ENCODE measurements around the gene TUFT1. TPM values are rescaled to one million over a fixed set of nuclear protein-coding genes. Genes with fewer than 3 reads are reported as not detected.
"Not testable (repeated sequence)": the region's sequence is repeated elsewhere in the genome, so short reads cannot be mapped to it uniquely, and the experiment has no call there.

The TUFT1 gene
- total RNA-seq, 4 donors from 2014 or later: 83.4 to 121 (median 91.5) TPM

DNA sequence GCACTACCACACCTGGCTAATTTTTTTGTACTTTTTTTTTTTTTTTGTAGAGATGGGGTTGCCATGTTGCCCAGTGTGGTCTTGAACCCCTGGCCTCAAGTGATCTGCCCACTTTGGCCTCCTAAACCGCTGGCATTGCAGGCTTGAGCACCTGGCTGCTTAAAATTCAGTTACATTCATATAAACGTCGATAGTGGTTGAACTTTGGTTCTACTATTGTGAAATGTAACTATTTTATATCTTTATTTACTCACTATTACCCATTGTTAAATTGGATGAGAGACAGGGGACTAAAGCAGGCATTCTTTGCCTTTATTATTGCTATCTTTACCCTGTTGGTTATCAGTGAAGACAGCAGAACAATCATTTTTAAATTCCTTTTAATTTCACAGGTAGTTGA, 77.9 kb downstream of the TUFT1 start:
- Histone ChIP-seq H3K4me1 (peaks cover 69% of the 10 kb centered on the region), H3K4me3 (no peak overlapping the region), H3K9me3 (no peaks in the 10 kb centered on the region), H3K27me3 (no peaks in the 10 kb centered on the region), H3K36me3 (no peaks in the 10 kb centered on the region), H3K27ac (no peak overlapping the region)
- 82% methylated on average over 3 of the region's 3 CpGs for WGBS
- TF ChIP-seq EP300 (IDR thresholded peaks at IDR 0.05) (no peak), POLR2A (IDR thresholded peaks at IDR 0.05) (no peak), POLR2AphosphoS5 (IDR thresholded peaks at IDR 0.05) (no peak)
- TF ChIP-seq, protein P1, sequence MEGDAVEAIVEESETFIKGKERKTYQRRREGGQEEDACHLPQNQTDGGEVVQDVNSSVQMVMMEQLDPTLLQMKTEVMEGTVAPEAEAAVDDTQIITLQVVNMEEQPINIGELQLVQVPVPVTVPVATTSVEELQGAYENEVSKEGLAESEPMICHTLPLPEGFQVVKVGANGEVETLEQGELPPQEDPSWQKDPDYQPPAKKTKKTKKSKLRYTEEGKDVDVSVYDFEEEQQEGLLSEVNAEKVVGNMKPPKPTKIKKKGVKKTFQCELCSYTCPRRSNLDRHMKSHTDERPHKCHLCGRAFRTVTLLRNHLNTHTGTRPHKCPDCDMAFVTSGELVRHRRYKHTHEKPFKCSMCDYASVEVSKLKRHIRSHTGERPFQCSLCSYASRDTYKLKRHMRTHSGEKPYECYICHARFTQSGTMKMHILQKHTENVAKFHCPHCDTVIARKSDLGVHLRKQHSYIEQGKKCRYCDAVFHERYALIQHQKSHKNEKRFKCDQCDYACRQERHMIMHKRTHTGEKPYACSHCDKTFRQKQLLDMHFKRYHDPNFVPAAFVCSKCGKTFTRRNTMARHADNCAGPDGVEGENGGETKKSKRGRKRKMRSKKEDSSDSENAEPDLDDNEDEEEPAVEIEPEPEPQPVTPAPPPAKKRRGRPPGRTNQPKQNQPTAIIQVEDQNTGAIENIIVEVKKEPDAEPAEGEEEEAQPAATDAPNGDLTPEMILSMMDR (IDR thresholded peaks at IDR 0.05): no peak
- no peak for DNase-seq (ENCODE audit: low spot score in 2 of 2)

DNA sequence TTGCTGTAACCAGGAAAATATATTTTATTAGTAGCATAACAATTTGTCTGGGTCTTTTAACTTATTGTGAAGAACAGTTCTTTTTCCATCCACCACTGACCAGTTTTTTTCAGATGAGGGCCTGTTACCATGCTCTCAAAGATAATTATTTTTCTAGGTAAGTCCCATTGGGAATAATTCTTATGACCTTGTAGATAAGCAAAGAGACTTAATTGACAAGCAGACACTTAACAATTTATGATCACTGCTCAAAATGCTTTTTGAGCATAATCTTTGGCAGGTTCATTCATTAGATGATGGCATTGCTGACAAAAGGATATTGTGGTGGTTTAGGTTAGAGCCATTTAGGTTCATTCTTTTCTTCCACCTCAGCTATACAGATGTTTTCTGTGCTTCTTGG, 78.4 kb downstream of the TUFT1 start:
- Histone ChIP-seq H3K4me3 (no peak overlapping the region), H3K27ac (no peak overlapping the region), H3K27me3 (no peaks in the 10 kb centered on the region), H3K9me3 (no peaks in the 10 kb centered on the region), H3K4me1 (peaks cover 64% of the 10 kb centered on the region), H3K36me3 (no peaks in the 10 kb centered on the region)
- no peak for DNase-seq (ENCODE audit: low spot score in 2 of 2)
- no peak for TF ChIP-seq POLR2AphosphoS5 (IDR thresholded peaks at IDR 0.05)
- no peak for TF ChIP-seq EP300 (IDR thresholded peaks at IDR 0.05)
- TF ChIP-seq, protein P1 (IDR thresholded peaks at IDR 0.05): no peak
- no peak for TF ChIP-seq POLR2A (IDR thresholded peaks at IDR 0.05)

DNA sequence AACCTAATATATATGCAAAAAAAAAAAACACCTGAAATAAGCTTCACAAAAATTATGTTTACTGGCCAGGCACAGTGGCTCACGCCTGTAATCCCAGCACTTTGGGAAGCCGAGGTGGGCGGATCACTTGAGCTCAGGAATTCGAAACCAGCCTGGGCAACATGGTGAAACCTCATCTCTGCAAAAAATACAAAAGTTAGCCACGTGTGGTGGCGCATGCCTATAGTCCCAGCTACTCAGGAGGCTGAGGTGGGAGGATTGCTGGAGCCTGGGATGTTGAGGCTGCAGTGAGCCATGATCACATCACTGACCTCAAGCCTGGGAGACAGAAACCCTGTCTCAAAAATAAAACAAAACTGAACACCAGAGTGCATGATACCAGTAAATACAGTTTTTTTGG, 78.9 kb downstream of the TUFT1 start:
- Histone ChIP-seq H3K4me1 (peaks cover 59% of the 10 kb centered on the region), H3K27ac (peak overlapping the region; percentile 49)
- H3K36me3 ChIP-seq; H3K9me3 ChIP-seq; DNase-seq (ENCODE audit: low spot score in 2 of 2); H3K4me3 ChIP-seq; H3K27me3 ChIP-seq: not testable (repeated sequence)
- 79% methylated on average over 6 of the region's 6 CpGs for WGBS

DNA sequence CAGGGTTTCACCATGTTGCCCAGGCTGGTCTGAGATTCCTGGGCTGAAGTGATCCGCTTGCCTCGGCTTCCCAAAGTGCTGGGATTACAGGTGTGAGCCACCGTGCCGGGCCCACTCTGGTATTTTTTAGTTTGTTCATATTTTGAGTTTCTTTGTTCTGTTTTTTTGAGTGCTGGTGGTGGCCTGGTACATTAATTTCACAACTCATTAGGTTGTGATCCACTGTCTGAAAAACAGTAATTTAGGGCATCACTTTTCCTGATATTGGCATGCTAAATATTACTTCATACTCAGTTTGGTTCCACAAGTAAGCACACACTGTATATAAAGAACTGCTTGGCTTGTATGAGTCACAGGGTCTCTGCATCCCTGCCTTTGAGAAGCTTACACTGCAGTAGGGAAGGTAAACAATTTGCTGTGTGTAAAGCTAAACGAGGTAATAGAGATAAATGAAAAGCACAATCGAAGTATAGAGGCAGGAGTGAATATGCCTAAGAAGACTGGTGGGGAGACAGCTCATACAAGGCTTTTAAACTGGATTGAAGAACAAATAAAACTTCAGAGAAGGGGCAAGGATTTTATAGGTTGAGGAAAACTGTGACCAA, 79.5 kb downstream of the TUFT1 start:
- 82% methylated on average over 6 of the region's 6 CpGs for WGBS
- TF ChIP-seq EP300 (IDR thresholded peaks at IDR 0.05) (no peak), POLR2A (IDR thresholded peaks at IDR 0.05) (no peak), POLR2AphosphoS5 (IDR thresholded peaks at IDR 0.05) (no peak)
- TF ChIP-seq, protein P1 (IDR thresholded peaks at IDR 0.05): no peak
- DNase-seq (ENCODE audit: low spot score in 2 of 2): no peak
- Histone ChIP-seq H3K9me3 (no peaks in the 10 kb centered on the region), H3K36me3 (no peaks in the 10 kb centered on the region), H3K4me3 (no peak overlapping the region), H3K27me3 (no peaks in the 10 kb centered on the region), H3K27ac (peak overlapping the region; percentile 49), H3K4me1 (peaks cover 55% of the 10 kb centered on the region)

DNA sequence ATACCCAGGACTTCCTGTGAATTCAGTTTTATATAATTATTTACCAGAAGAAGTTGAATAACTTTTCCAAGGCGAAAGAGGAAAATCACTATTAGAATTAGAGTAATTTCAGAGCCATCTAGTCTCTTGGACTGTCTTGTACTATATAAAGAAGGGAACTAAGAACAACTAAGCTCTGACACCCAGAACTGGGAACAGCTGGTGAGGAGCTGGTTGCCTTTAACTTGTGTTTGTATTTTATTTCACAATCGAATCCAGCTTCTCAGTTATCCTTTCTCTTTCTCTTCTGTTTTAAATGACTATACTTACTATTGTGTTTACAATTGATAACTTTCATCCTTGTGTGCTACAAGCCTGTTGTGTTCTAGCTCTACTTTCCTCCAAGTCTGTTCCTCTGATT, 80.2 kb downstream of the TUFT1 start:
- Histone ChIP-seq H3K4me3 (no peak overlapping the region), H3K27ac (peak overlapping the region; percentile 62), H3K27me3 (no peaks in the 10 kb centered on the region), H3K4me1 (peaks cover 52% of the 10 kb centered on the region), H3K9me3 (no peaks in the 10 kb centered on the region), H3K36me3 (no peaks in the 10 kb centered on the region)
- TF ChIP-seq POLR2A (IDR thresholded peaks at IDR 0.05): no peak
- TF ChIP-seq EP300 (IDR thresholded peaks at IDR 0.05): no peak
- TF ChIP-seq, protein P1 (IDR thresholded peaks at IDR 0.05): no peak
- no peak for TF ChIP-seq POLR2AphosphoS5 (IDR thresholded peaks at IDR 0.05)
- no peak for DNase-seq (ENCODE audit: low spot score in 2 of 2)
- WGBS: 54% methylated on average over 2 of the region's 2 CpGs

DNA sequence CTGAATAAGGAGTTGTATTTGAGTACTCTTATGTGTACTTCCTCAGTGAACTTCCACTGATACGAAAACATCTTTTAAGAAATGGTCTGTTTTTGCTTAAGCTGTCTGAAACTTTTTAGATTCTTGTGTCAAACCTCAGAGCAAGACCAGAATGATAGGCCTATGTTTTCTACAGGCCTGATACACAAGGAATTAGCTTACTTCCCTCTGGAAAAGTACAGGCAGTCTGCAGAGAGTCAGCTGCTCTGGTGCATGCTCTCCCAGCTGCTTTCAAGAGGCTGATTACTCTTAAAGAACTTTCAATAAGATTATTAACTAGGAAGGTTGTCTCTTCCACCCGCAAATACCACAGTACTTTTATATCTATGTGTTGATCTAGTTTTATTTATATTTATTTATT, 81.2 kb downstream of the TUFT1 start:
- Histone ChIP-seq H3K36me3 (no peaks in the 10 kb centered on the region), H3K4me3 (no peak overlapping the region), H3K27me3 (no peaks in the 10 kb centered on the region), H3K4me1 (peaks cover 43% of the 10 kb centered on the region), H3K27ac (peak overlapping the region; percentile 62), H3K9me3 (no peaks in the 10 kb centered on the region)
- no peak for DNase-seq (ENCODE audit: low spot score in 2 of 2)
- no peak for TF ChIP-seq POLR2AphosphoS5 (IDR thresholded peaks at IDR 0.05)
- no peak for TF ChIP-seq EP300 (IDR thresholded peaks at IDR 0.05)
- TF ChIP-seq, protein P1 (IDR thresholded peaks at IDR 0.05): no peak
- no peak for TF ChIP-seq POLR2A (IDR thresholded peaks at IDR 0.05)
- 53% methylated on average over 2 of the region's 2 CpGs for WGBS
